ENCODE results near the gene ZNF76.

Gene ZNF76

GRCh38 chr6:35294308-35294945, 34.9 kb downstream of the ZNF76 start:
- no peak overlapping the region for H3K4me3 ChIP-seq (ENCODE audit: low read length)
- peaks cover 61% of the 10 kb centered on the region for H3K36me3 ChIP-seq (ENCODE audit: insufficient read depth, low read length)
- H3K9ac ChIP-seq (ENCODE audit: low read depth, low read length), result no peak overlapping the region
- no peaks in the 10 kb centered on the region for H3K9me3 ChIP-seq (replicated peaks; ENCODE audit: low read length)
- H3K27me3 ChIP-seq (ENCODE audit: control insufficient read depth, insufficient read depth, low read length), result no peaks in the 10 kb centered on the region
- no peak overlapping the region for H3K4me2 ChIP-seq (ENCODE audit: low read length)
- no peaks in the 10 kb centered on the region for H3K4me1 ChIP-seq (ENCODE audit: control insufficient read depth, insufficient read depth, low read length)

GRCh38 chr6:35295036-35295435, 35.5 kb downstream of the ZNF76 start:
- H3K9ac ChIP-seq (ENCODE audit: low read depth, low read length), result no peak overlapping the region
- peaks cover 55% of the 10 kb centered on the region for H3K36me3 ChIP-seq (ENCODE audit: insufficient read depth, low read length)
- no peaks in the 10 kb centered on the region for H3K9me3 ChIP-seq (replicated peaks; ENCODE audit: low read length)
- no peak overlapping the region for H3K4me3 ChIP-seq (ENCODE audit: low read length)
- H3K4me2 ChIP-seq (ENCODE audit: low read length), result no peak overlapping the region
- no peaks in the 10 kb centered on the region for H3K27me3 ChIP-seq (ENCODE audit: control insufficient read depth, insufficient read depth, low read length)
- H3K4me1 ChIP-seq (ENCODE audit: control insufficient read depth, insufficient read depth, low read length), result no peaks in the 10 kb centered on the region

- Histone ChIP-seq H3K4me2 (ENCODE audit: low read length) (no peak overlapping the region), H3K4me1 (ENCODE audit: control insufficient read depth, insufficient read depth, low read length) (no peaks in the 10 kb centered on the region), H3K36me3 (ENCODE audit: insufficient read depth, low read length) (peaks cover 49% of the 10 kb centered on the region), H3K9me3 (replicated peaks; ENCODE audit: low read length) (no peaks in the 10 kb centered on the region), H3K9ac (ENCODE audit: low read depth, low read length) (no peak overlapping the region), H3K27me3 (ENCODE audit: control insufficient read depth, insufficient read depth, low read length) (no peaks in the 10 kb centered on the region), H3K4me3 (ENCODE audit: low read length) (no peak overlapping the region)
Measured at GRCh38 chr6:35295521-35296315, 36.2 kb downstream of the ZNF76 start.

- H3K9ac ChIP-seq (ENCODE audit: low read depth, low read length), result no peak overlapping the region
- H3K4me2 ChIP-seq (ENCODE audit: low read length), result no peak overlapping the region
- peaks cover 41% of the 10 kb centered on the region for H3K36me3 ChIP-seq (ENCODE audit: insufficient read depth, low read length)
- H3K4me3 ChIP-seq (ENCODE audit: low read length), result no peak overlapping the region
- no peaks in the 10 kb centered on the region for H3K9me3 ChIP-seq (replicated peaks; ENCODE audit: low read length)
- H3K27me3 ChIP-seq (ENCODE audit: control insufficient read depth, insufficient read depth, low read length), result no peaks in the 10 kb centered on the region
- no peaks in the 10 kb centered on the region for H3K4me1 ChIP-seq (ENCODE audit: control insufficient read depth, insufficient read depth, low read length)
Measured at GRCh38 chr6:35296931-35297600, 37.5 kb downstream of the ZNF76 start.

GRCh38 chr6:35297601-35298481, 38.3 kb downstream of the ZNF76 start, which contains the start of gene DEF6:
TSS of gene DEF6 (plus strand) at chr6:35297818. CDS start at chr6:35297857, 39 bp downstream.
- Histone ChIP-seq H3K27me3 (ENCODE audit: control insufficient read depth, insufficient read depth, low read length) (no peaks in the 10 kb centered on the region), H3K4me2 (ENCODE audit: low read length) (no peak within 1 kb of the TSS), H3K9me3 (replicated peaks; ENCODE audit: low read length) (no peaks in the 10 kb centered on the region), H3K4me3 (ENCODE audit: low read length) (no peak within 1 kb of the TSS), H3K4me1 (ENCODE audit: control insufficient read depth, insufficient read depth, low read length) (peaks cover 4% of the 10 kb centered on the region), H3K36me3 (ENCODE audit: insufficient read depth, low read length) (peaks cover 41% of the 10 kb centered on the region), H3K9ac (ENCODE audit: low read depth, low read length) (no peak within 1 kb of the TSS)

- Histone ChIP-seq H3K4me2 (ENCODE audit: low read length) (no peak overlapping the region), H3K9ac (ENCODE audit: low read depth, low read length) (no peak overlapping the region), H3K27me3 (ENCODE audit: control insufficient read depth, insufficient read depth, low read length) (no peaks in the 10 kb centered on the region), H3K4me1 (ENCODE audit: control insufficient read depth, insufficient read depth, low read length) (peaks cover 8% of the 10 kb centered on the region), H3K4me3 (ENCODE audit: low read length) (no peak overlapping the region), H3K36me3 (ENCODE audit: insufficient read depth, low read length) (peaks cover 33% of the 10 kb centered on the region), H3K9me3 (replicated peaks; ENCODE audit: low read length) (no peaks in the 10 kb centered on the region)
Measured at GRCh38 chr6:35298625-35299140, 39.1 kb downstream of the ZNF76 start.

GRCh38 chr6:35299674-35300073, 40.1 kb downstream of the ZNF76 start:
- Histone ChIP-seq H3K27me3 (ENCODE audit: control insufficient read depth, insufficient read depth, low read length) (no peaks in the 10 kb centered on the region), H3K4me1 (ENCODE audit: control insufficient read depth, insufficient read depth, low read length) (peaks cover 8% of the 10 kb centered on the region), H3K4me3 (ENCODE audit: low read length) (no peak overlapping the region)

GRCh38 chr6:35300848-35301247, 41.3 kb downstream of the ZNF76 start:
- Histone ChIP-seq H3K9me3 (replicated peaks; ENCODE audit: low read length) (no peaks in the 10 kb centered on the region), H3K4me2 (ENCODE audit: low read length) (no peak overlapping the region), H3K4me3 (ENCODE audit: low read length) (no peak overlapping the region), H3K4me1 (ENCODE audit: control insufficient read depth, insufficient read depth, low read length) (peaks cover 8% of the 10 kb centered on the region), H3K9ac (ENCODE audit: low read depth, low read length) (no peak overlapping the region), H3K36me3 (ENCODE audit: insufficient read depth, low read length) (peaks cover 14% of the 10 kb centered on the region), H3K27me3 (ENCODE audit: control insufficient read depth, insufficient read depth, low read length) (no peaks in the 10 kb centered on the region)

More at GRCh38 chr6:35299674-35300073, 40.1 kb downstream of the ZNF76 start:
- Histone ChIP-seq H3K9ac (ENCODE audit: low read depth, low read length) (no peak overlapping the region), H3K4me2 (ENCODE audit: low read length) (no peak overlapping the region), H3K9me3 (replicated peaks; ENCODE audit: low read length) (no peaks in the 10 kb centered on the region), H3K36me3 (ENCODE audit: insufficient read depth, low read length) (peaks cover 24% of the 10 kb centered on the region)

- H3K27me3 ChIP-seq (ENCODE audit: control insufficient read depth, insufficient read depth, low read length), result peaks cover 2% of the 10 kb centered on the region
- no peaks in the 10 kb centered on the region for H3K36me3 ChIP-seq (ENCODE audit: insufficient read depth, low read length)
- H3K9me3 ChIP-seq (replicated peaks; ENCODE audit: low read length), result no peaks in the 10 kb centered on the region
- peaks cover 8% of the 10 kb centered on the region for H3K4me1 ChIP-seq (ENCODE audit: control insufficient read depth, insufficient read depth, low read length)
- peak overlapping the region; percentile 17 for H3K4me2 ChIP-seq (ENCODE audit: low read length)
- no peak overlapping the region for H3K4me3 ChIP-seq (ENCODE audit: low read length)
- H3K9ac ChIP-seq (ENCODE audit: low read depth, low read length), result no peak overlapping the region
Measured at GRCh38 chr6:35302604-35303241, 43.2 kb downstream of the ZNF76 start.

GRCh38 chr6:35304299-35304698, 44.8 kb downstream of the ZNF76 start:
- Histone ChIP-seq H3K4me2 (ENCODE audit: low read length) (no peak overlapping the region), H3K27me3 (ENCODE audit: control insufficient read depth, insufficient read depth, low read length) (peaks cover 9% of the 10 kb centered on the region), H3K9me3 (replicated peaks; ENCODE audit: low read length) (no peaks in the 10 kb centered on the region), H3K4me1 (ENCODE audit: control insufficient read depth, insufficient read depth, low read length) (peaks cover 8% of the 10 kb centered on the region), H3K9ac (ENCODE audit: low read depth, low read length) (no peak overlapping the region), H3K36me3 (ENCODE audit: insufficient read depth, low read length) (no peaks in the 10 kb centered on the region), H3K4me3 (ENCODE audit: low read length) (no peak overlapping the region)
